DND-41 (cell line): ENCODE data around the gene TMEM253.

ENCODE experiments used
- CTCF ChIP-seq: IDR thresholded peaks from 2 replicates; pipeline ENCODE4 v1.5.1; 2012; ENCODE audit warnings: borderline replicate concordance, low read length, moderate library complexity, mild to moderate bottlenecking; ENCODE audit not compliant: poor library complexity, severe bottlenecking; ENCODE audit errors: extremely low read depth
- EZH2 ChIP-seq: IDR thresholded peaks from 3 replicates; pipeline ENCODE4 v1.6.1; 2012; ENCODE audit warnings: borderline replicate concordance, low read depth, mild to moderate bottlenecking, moderate library complexity, low read length, inconsistent platforms; ENCODE audit not compliant: severe bottlenecking

- TF ChIP-seq CTCF = no peak
- no peak for TF ChIP-seq EZH2
These were observed 12.5 kb downstream of the TMEM253 start for GRCh38 chr14:21113369-21113768.
